IPS-18c (cell line): ENCODE results near the gene FMR1.

Experiments used
- H3K4me3 ChIP-seq: 2 replicates; pipeline ENCODE4 v1.7.0; 2013; ENCODE audit warnings: low read depth, mild to moderate bottlenecking, low read length, moderate library complexity; ENCODE audit not compliant: insufficient read depth
- H3K9me3 ChIP-seq: one replicate; pipeline ENCODE4 v1.6.1; 2013; ENCODE audit warnings: mild to moderate bottlenecking, low read length, moderate library complexity; ENCODE audit not compliant: control insufficient read depth, insufficient read depth

The FMR1 gene

GRCh38 chrX:147910607-147911006, 1.1 kb upstream of the FMR1 start:
- H3K4me3 ChIP-seq: no peak overlapping the region
- H3K9me3 ChIP-seq: peaks cover 3% of the 10 kb centered on the region

- Histone ChIP-seq H3K4me3 (peak overlapping the region; percentile 76), H3K9me3 (peaks cover 3% of the 10 kb centered on the region)
Observed at GRCh38 chrX:147912093-147912801, 528 bp downstream of the FMR1 start.

- Histone ChIP-seq H3K4me3 (no peak overlapping the region), H3K9me3 (peaks cover 3% of the 10 kb centered on the region)
Observed at GRCh38 chrX:147913570-147913969, 1.9 kb downstream of the FMR1 start.

GRCh38 chrX:147914591-147914990, 2.9 kb downstream of the FMR1 start:
- Histone ChIP-seq H3K4me3 (no peak overlapping the region), H3K9me3 (peaks cover 3% of the 10 kb centered on the region)

GRCh38 chrX:147916375-147916968, 4.8 kb downstream of the FMR1 start:
- no peaks in the 10 kb centered on the region for H3K9me3 ChIP-seq
- no peak overlapping the region; the same call in 1 of the 2 replicates for H3K4me3 ChIP-seq

- H3K4me3 ChIP-seq: no peak overlapping the region
- H3K9me3 ChIP-seq: no peaks in the 10 kb centered on the region
Observed at GRCh38 chrX:147917700-147918695, 6.3 kb downstream of the FMR1 start.

- H3K9me3 ChIP-seq: no peaks in the 10 kb centered on the region
Observed at GRCh38 chrX:147920161-147920666, 8.5 kb downstream of the FMR1 start.

GRCh38 chrX:147923605-147924004, 11.9 kb downstream of the FMR1 start:
- Histone ChIP-seq H3K9me3 (no peaks in the 10 kb centered on the region), H3K4me3 (no peak overlapping the region)

More at GRCh38 chrX:147920161-147920666, 8.5 kb downstream of the FMR1 start:
- no peak overlapping the region for H3K4me3 ChIP-seq

GRCh38 chrX:147927256-147927655, 15.5 kb downstream of the FMR1 start:
- no peak overlapping the region for H3K4me3 ChIP-seq
- H3K9me3 ChIP-seq: no peaks in the 10 kb centered on the region

GRCh38 chrX:147933815-147934214, 22.1 kb downstream of the FMR1 start:
- Histone ChIP-seq H3K4me3 (no peak overlapping the region), H3K9me3 (no peaks in the 10 kb centered on the region)

GRCh38 chrX:147935156-147935758, 23.5 kb downstream of the FMR1 start:
- H3K9me3 ChIP-seq: no peaks in the 10 kb centered on the region

GRCh38 chrX:147945286-147945685, 33.6 kb downstream of the FMR1 start:
- H3K4me3 ChIP-seq: no peak overlapping the region
- peaks cover 2% of the 10 kb centered on the region for H3K9me3 ChIP-seq

More at GRCh38 chrX:147935156-147935758, 23.5 kb downstream of the FMR1 start:
- H3K4me3 ChIP-seq: no peak overlapping the region

GRCh38 chrX:147948531-147948930, 36.8 kb downstream of the FMR1 start:
- no peak overlapping the region for H3K4me3 ChIP-seq
- H3K9me3 ChIP-seq: peaks cover 2% of the 10 kb centered on the region

- no peak overlapping the region for H3K4me3 ChIP-seq
- H3K9me3 ChIP-seq: no peaks in the 10 kb centered on the region
Observed at GRCh38 chrX:147950352-147950751, 38.6 kb downstream of the FMR1 start.

- H3K9me3 ChIP-seq: no peaks in the 10 kb centered on the region
- H3K4me3 ChIP-seq: no peak overlapping the region
Observed at GRCh38 chrX:147953976-147954375, 42.3 kb downstream of the FMR1 start.

GRCh38 chrX:147957291-147957690, 45.6 kb downstream of the FMR1 start:
- H3K9me3 ChIP-seq: peaks cover 3% of the 10 kb centered on the region
- H3K4me3 ChIP-seq: no peak overlapping the region

- H3K4me3 ChIP-seq: no peak overlapping the region
- peaks cover 3% of the 10 kb centered on the region for H3K9me3 ChIP-seq
Observed at GRCh38 chrX:147958291-147958690, 46.6 kb downstream of the FMR1 start.
